ENCODE results near the gene HDAC2. TPM values are rescaled to one million over a fixed set of nuclear protein-coding genes. Genes with fewer than 3 reads are reported as not detected.

The HDAC2 gene
- total RNA-seq, 2 experiments from 2014 or later: 90.5 to 91.7 TPM

DNA sequence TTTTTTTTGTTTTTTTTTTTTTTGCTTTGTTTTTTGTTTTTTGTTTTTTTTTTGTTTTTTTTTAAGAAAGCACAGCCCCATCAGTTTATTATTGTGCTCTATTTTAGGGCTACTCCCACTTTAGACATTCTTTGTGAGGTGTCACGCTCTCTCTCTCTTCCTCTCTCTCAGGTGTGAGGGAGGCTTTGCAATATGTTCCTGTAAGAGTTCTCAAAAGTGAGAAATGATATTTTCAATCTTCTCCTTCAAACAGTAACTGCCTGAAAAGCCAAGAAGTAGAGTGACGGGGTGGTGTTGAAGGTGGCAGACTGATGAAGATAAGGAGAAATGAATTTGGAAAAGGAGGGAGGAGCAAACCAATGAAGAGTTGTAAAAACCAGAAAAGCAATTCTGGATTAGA lies 28.3 kb upstream of the HDAC2 start:
- Mint-ChIP-seq H3K36me3 (ENCODE audit: low read depth) (no peaks in the 10 kb centered on the region), H3K4me3 (no peak overlapping the region), H3K27me3 (peaks cover 6% of the 10 kb centered on the region), H3K4me1 (ENCODE audit: low read depth) (no peaks in the 10 kb centered on the region), H3K27ac (no peak overlapping the region), H3K9me3 (no peaks in the 10 kb centered on the region)
- CTCF ChIA-PET: no interaction called here
- POLR2A ChIA-PET: no interaction called here
- no peak for TF ChIP-seq CTCF (IDR thresholded peaks at IDR 0.05)
- ATAC-seq: no peak
- intact Hi-C loops (cut with micrococcal nuclease): no loop called here
- no peak for DNase-seq

- Mint-ChIP-seq H3K4me1 (ENCODE audit: low read depth) (no peaks in the 10 kb centered on the region), H3K4me3 (no peak overlapping the region), H3K9me3 (no peaks in the 10 kb centered on the region), H3K27ac (no peak overlapping the region), H3K36me3 (ENCODE audit: low read depth) (no peaks in the 10 kb centered on the region), H3K27me3 (peaks cover 6% of the 10 kb centered on the region)
- intact Hi-C loops (cut with micrococcal nuclease): no loop called here
- no peak for ATAC-seq
- no peak for DNase-seq
- CTCF ChIA-PET: no interaction called here
- no peak for TF ChIP-seq CTCF (IDR thresholded peaks at IDR 0.05)
- POLR2A ChIA-PET: no interaction called here
These were observed 27.9 kb upstream of the HDAC2 start for GRCh38 chr6:113998811-113999210.

DNA sequence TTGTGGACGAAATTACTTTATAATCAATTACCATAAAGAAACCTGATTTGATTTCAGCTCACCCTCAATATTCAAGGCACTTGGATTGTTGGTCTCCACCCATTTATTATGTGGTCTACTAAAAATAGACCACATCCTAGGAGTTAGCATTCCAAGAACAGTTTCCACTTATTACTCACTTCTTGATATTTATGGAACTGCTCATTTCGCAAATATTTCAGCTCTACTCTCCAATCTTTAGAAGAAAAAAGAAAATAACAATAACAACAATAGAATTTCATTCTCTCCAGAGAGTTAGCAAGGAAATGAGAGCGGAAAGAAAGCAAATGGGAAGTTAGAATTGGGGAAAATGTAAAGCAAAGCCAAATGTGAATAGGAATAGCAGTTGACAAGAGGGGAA lies 26.2 kb upstream of the HDAC2 start:
- POLR2A ChIA-PET: no interaction called here
- peaks cover 8% of the 10 kb centered on the region for H3K27me3 Mint-ChIP-seq
- no peak for TF ChIP-seq CTCF (IDR thresholded peaks at IDR 0.05)
- no peak overlapping the region for H3K4me3 Mint-ChIP-seq
- intact Hi-C loops (cut with micrococcal nuclease): no loop called here
- ATAC-seq (no peak), DNase-seq (no peak)
- no peaks in the 10 kb centered on the region for H3K9me3 Mint-ChIP-seq
- no peaks in the 10 kb centered on the region for H3K4me1 Mint-ChIP-seq (ENCODE audit: low read depth)
- no peak overlapping the region for H3K27ac Mint-ChIP-seq
- H3K36me3 Mint-ChIP-seq (ENCODE audit: low read depth): no peaks in the 10 kb centered on the region
- CTCF ChIA-PET: interaction anchor here (1.5 kb wide), 1 partner anchor 16 kb away, joined by 7 read pairs; no protein-coding TSS in a partner anchor

GRCh38 chr6:113995634-113996033 lies 24.7 kb upstream of the HDAC2 start:
- intact Hi-C loops (cut with micrococcal nuclease): no loop called here

GRCh38 chr6:113994934-113995342 lies 24.0 kb upstream of the HDAC2 start:
- Mint-ChIP-seq H3K36me3 (ENCODE audit: low read depth) (no peaks in the 10 kb centered on the region), H3K27me3 (peaks cover 10% of the 10 kb centered on the region), H3K4me3 (no peak overlapping the region), H3K4me1 (ENCODE audit: low read depth) (no peaks in the 10 kb centered on the region), H3K27ac (no peak overlapping the region), H3K9me3 (no peaks in the 10 kb centered on the region)
- ATAC-seq (peak; percentile 34), DNase-seq (peak; percentile 18)
- ChIA-PET POLR2A (no interaction called here), CTCF (interaction anchor here (0.5 to 2.3 kb wide), 4 partner anchors 10 to 179 kb away, joined by 3 to 7 read pairs (median 4); no protein-coding TSS in a partner anchor)
- intact Hi-C loops (cut with micrococcal nuclease): no loop called here
- peak; percentile 34 for TF ChIP-seq CTCF (IDR thresholded peaks at IDR 0.05)

More at GRCh38 chr6:113995634-113996033, 24.7 kb upstream of the HDAC2 start:
- H3K36me3 Mint-ChIP-seq (ENCODE audit: low read depth): no peaks in the 10 kb centered on the region
- no peak overlapping the region for H3K27ac Mint-ChIP-seq
- H3K4me1 Mint-ChIP-seq (ENCODE audit: low read depth): no peaks in the 10 kb centered on the region
- H3K9me3 Mint-ChIP-seq: no peaks in the 10 kb centered on the region
- ATAC-seq (no peak), DNase-seq (no peak)
- ChIA-PET CTCF (interaction anchor here (0.8 to 1.5 kb wide), 3 partner anchors 14 to 56 kb away, joined by 3 to 7 read pairs (median 3); no protein-coding TSS in a partner anchor), POLR2A (no interaction called here)
- TF ChIP-seq CTCF (IDR thresholded peaks at IDR 0.05): no peak
- peaks cover 10% of the 10 kb centered on the region for H3K27me3 Mint-ChIP-seq
- H3K4me3 Mint-ChIP-seq: no peak overlapping the region

Measured in activated CD8-positive, alpha-beta T cell treated with anti-CD3 and anti-CD28 coated beads for 36 hours (primary cell).